ENCODE measurements around the gene PTPRR.

GRCh38 chr12:70661466-70662161 is 258.9 kb downstream of the PTPRR start:
- TF ChIP-seq TAF1 (IDR thresholded peaks at IDR 0.05; ENCODE audit: low read depth) (no peak), EP300 (IDR thresholded peaks at IDR 0.05; ENCODE audit: borderline replicate concordance) (no peak)

Data from Ishikawa (cell line).